D721Med (cell line): Measurements from ENCODE around the gene TOM1L1.

Experiments
- DNase-seq: peaks from one replicate; pipeline ENCODE4 v3.0.0; 2011; ENCODE audit warnings: low spot score; ENCODE audit not compliant: insufficient read length
- FAIRE-seq: peaks from 2 replicates; lab custom pipeline; 2011; peaks lifted over from hg19 to GRCh38; lab: Jason Lieb, UNC
- CTCF ChIP-seq: IDR thresholded peaks from 2 replicates; pipeline ENCODE4 v1.5.1; 2012; ENCODE audit warnings: mild to moderate bottlenecking, control low read depth; ENCODE audit not compliant: insufficient read depth; ENCODE audit errors: missing control alignments

TOM1L1 gene

GRCh38 chr17:55002458-55002857 lies 101.8 kb downstream of the TOM1L1 start:
- no peak for DNase-seq
- no peak for FAIRE-seq
- TF ChIP-seq CTCF, result no peak

- TF ChIP-seq CTCF, result no peak
- DNase-seq, result no peak
- FAIRE-seq, result no peak
These were observed 103.8 kb downstream of the TOM1L1 start for GRCh38 chr17:55004484-55004883.

GRCh38 chr17:55005520-55005919 lies 104.9 kb downstream of the TOM1L1 start:
- peak; percentile 61 for TF ChIP-seq CTCF
- no peak for FAIRE-seq
- no peak for DNase-seq
